ENCODE results near the gene CSF3R.

- TF ChIP-seq CTCF (IDR thresholded peaks at IDR 0.05) (no peak), POLR2A (IDR thresholded peaks at IDR 0.05) (no peak)
Observed at GRCh38 chr1:36425791-36426190, 56.9 kb downstream of the CSF3R start.

Data from breast epithelium (tissue), 3 donors.